SK-N-SH treated with all-trans-retinoic acid at 6 μM for 48 hours (cell line): Measurements from ENCODE around the gene SLC35F6.

ENCODE experiments used
- ARNTL ChIP-seq: fragments of 450-650 bp; formaldehyde crosslinking; IDR thresholded peaks from 2 replicates; pipeline ENCODE4 v1.5.0; 2020; ENCODE audit warnings: low read depth, mild to moderate bottlenecking, moderate library complexity, borderline replicate concordance
- BACH2 ChIP-seq: fragments of 250-450 bp; sonication (Bioruptor Pico); IDR thresholded peaks from 2 replicates; pipeline ENCODE4 v1.9.0; 2021; ENCODE audit warnings: mild to moderate bottlenecking, borderline replicate concordance
- ESRRG ChIP-seq: fragments of 250-450 bp; sonication (Bioruptor Pico); IDR thresholded peaks from 2 replicates; pipeline ENCODE4 v1.6.1; 2021; ENCODE audit warnings: mild to moderate bottlenecking
- ISL1 ChIP-seq: fragments of 250-450 bp; sonication (Bioruptor Pico); IDR thresholded peaks from 2 replicates; pipeline ENCODE4 v2.1.2; 2022; ENCODE audit warnings: mild to moderate bottlenecking, moderate library complexity
- OSR1 ChIP-seq: fragments of 250-450 bp; sonication (Bioruptor Pico); IDR thresholded peaks from 2 replicates; pipeline ENCODE4 v1.8.0; 2022; ENCODE audit warnings: moderate library complexity, mild to moderate bottlenecking, inconsistent platforms
- PATZ1 ChIP-seq: fragments of 250-450 bp; sonication (Bioruptor Pico); IDR thresholded peaks from 2 replicates; pipeline ENCODE4 v1.8.0; 2020; ENCODE audit warnings: mild to moderate bottlenecking, moderate library complexity, borderline replicate concordance
- POU6F1 ChIP-seq: fragments of 250-450 bp; sonication (Bioruptor Pico); IDR thresholded peaks from 2 replicates; pipeline ENCODE4 v1.8.0; 2021; ENCODE audit warnings: low read depth, mild to moderate bottlenecking, moderate library complexity, borderline replicate concordance
- RARB ChIP-seq: fragments of 250-450 bp; sonication (Bioruptor Pico); IDR thresholded peaks from 2 replicates; pipeline ENCODE4 v1.8.0; 2021; ENCODE audit warnings: mild to moderate bottlenecking, moderate library complexity
- ZC3H10 ChIP-seq: fragments of 250-450 bp; sonication (Bioruptor Pico); IDR thresholded peaks from 2 replicates; pipeline ENCODE4 v1.5.1; 2021; ENCODE audit warnings: mild to moderate bottlenecking, moderate library complexity
- ZFP30 ChIP-seq: fragments of 450-650 bp; formaldehyde crosslinking; IDR thresholded peaks from 2 replicates; pipeline ENCODE4 v1.5.0; 2022; ENCODE audit warnings: mild to moderate bottlenecking, moderate library complexity

- TF ChIP-seq PATZ1 = no peak
- TF ChIP-seq POU6F1 (CRISPR knock-in tag) = no peak
- TF ChIP-seq ARNTL = no peak
- no peak for TF ChIP-seq RARB
- no peak for TF ChIP-seq ESRRG
- TF ChIP-seq OSR1 (CRISPR knock-in tag) = no peak
- TF ChIP-seq ZC3H10 (CRISPR knock-in tag) = no peak
- no peak for TF ChIP-seq ISL1 (CRISPR knock-in tag)
- TF ChIP-seq BACH2 (CRISPR knock-in tag) = no peak
- no peak for TF ChIP-seq ZFP30 (CRISPR knock-in tag)
Observed at GRCh38 chr2:26731714-26732113, 32.4 kb upstream of the SLC35F6 start.
